Activated T-cell treated with anti-CD3 and anti-CD28 coated beads, Interleukin-2, amount 50 U/mL, for 4 hours (primary cell): ENCODE measurements around the gene GPR31. TPM values are rescaled to one million over a fixed set of nuclear protein-coding genes. Genes with fewer than 3 reads are reported as not detected.

ENCODE experiments used
- ATAC-seq, 2 donors: fragments of 200-7000 bp; cut with Tn5 transposase; one replicate each; pipeline ENCODE4 v1.10.0; 2021
- DNase-seq: peaks from one replicate; pipeline ENCODE4 v3.0.0-alpha.2; 2020
- H3K27me3 Mint-ChIP-seq: one replicate; pipeline ENCODE4 v1.8.0; 2021; ENCODE audit warnings: low read depth, mixed read lengths
- H3K36me3 Mint-ChIP-seq: one replicate; pipeline ENCODE4 v1.8.0; 2022; ENCODE audit warnings: mixed read lengths; ENCODE audit not compliant: insufficient read depth
- H3K4me1 Mint-ChIP-seq: one replicate; pipeline ENCODE4 v1.8.0; 2021; ENCODE audit warnings: low read depth, mixed read lengths
- H3K4me3 Mint-ChIP-seq: one replicate; pipeline ENCODE4 v1.8.0; 2021; ENCODE audit warnings: mild to moderate bottlenecking, moderate library complexity, mixed read lengths
- H3K9me3 Mint-ChIP-seq: one replicate; pipeline ENCODE4 v1.8.0; 2021; ENCODE audit warnings: mixed read lengths
- total RNA-seq, 3 donors: library from RNA; stranded (reverse); gene quantifications; one replicate each; pipeline ENCODE4 v1.2.1, GENCODE V29; 2021

The GPR31 gene
- total RNA-seq, 3 donors from 2014 or later = not detected

- H3K4me3 Mint-ChIP-seq = peak within 1 kb of the TSS; percentile 62
- ATAC-seq (no peak), DNase-seq (no peak)
- H3K4me1 Mint-ChIP-seq = peaks cover 63% of the 10 kb centered on the region
- no peaks in the 10 kb centered on the region for H3K27me3 Mint-ChIP-seq
- H3K9me3 Mint-ChIP-seq = no peaks in the 10 kb centered on the region
- peaks cover under 1% of the 10 kb centered on the region for H3K36me3 Mint-ChIP-seq
Measured at GRCh38 chr6:167122827-167123657, 34.7 kb downstream of the GPR31 start, which contains the start of gene CCR6. TSS of gene CCR6 (plus strand) at chr6:167123096. CDS start at chr6:167136135, 13,039 bp downstream.

- peaks cover 67% of the 10 kb centered on the region for H3K4me1 Mint-ChIP-seq
- DNase-seq (no peak), ATAC-seq (peak in 1 of 2 donors; percentile 33)
- peaks cover 2% of the 10 kb centered on the region for H3K36me3 Mint-ChIP-seq
- H3K27me3 Mint-ChIP-seq = no peaks in the 10 kb centered on the region
- peak overlapping the region; percentile 62 for H3K4me3 Mint-ChIP-seq
- H3K9me3 Mint-ChIP-seq = no peaks in the 10 kb centered on the region
Measured at GRCh38 chr6:167122041-167122826, 35.5 kb downstream of the GPR31 start.

- ATAC-seq = no peak
- Mint-ChIP-seq H3K4me1 (peaks cover 69% of the 10 kb centered on the region), H3K9me3 (no peaks in the 10 kb centered on the region), H3K27me3 (no peaks in the 10 kb centered on the region), H3K4me3 (peak overlapping the region; percentile 25), H3K36me3 (peaks cover 2% of the 10 kb centered on the region)
- DNase-seq = no peak
Measured at GRCh38 chr6:167121335-167121841, 36.4 kb downstream of the GPR31 start.

- Mint-ChIP-seq H3K36me3 (peaks cover 2% of the 10 kb centered on the region), H3K27me3 (no peaks in the 10 kb centered on the region), H3K4me1 (peaks cover 75% of the 10 kb centered on the region), H3K9me3 (no peaks in the 10 kb centered on the region), H3K4me3 (no peak overlapping the region)
- ATAC-seq (no peak), DNase-seq (no peak)
Measured at GRCh38 chr6:167120583-167120903, 37.2 kb downstream of the GPR31 start.

GRCh38 chr6:167119670-167120582 lies 37.9 kb downstream of the GPR31 start:
- Mint-ChIP-seq H3K36me3 (peaks cover 2% of the 10 kb centered on the region), H3K9me3 (no peaks in the 10 kb centered on the region), H3K27me3 (no peaks in the 10 kb centered on the region), H3K4me3 (peak overlapping the region; percentile 38), H3K4me1 (peaks cover 79% of the 10 kb centered on the region)
- no peak for ATAC-seq
- DNase-seq = no peak

GRCh38 chr6:167118839-167119238 lies 38.9 kb downstream of the GPR31 start:
- H3K27me3 Mint-ChIP-seq = no peaks in the 10 kb centered on the region
- peaks cover 2% of the 10 kb centered on the region for H3K36me3 Mint-ChIP-seq
- H3K4me1 Mint-ChIP-seq = peaks cover 82% of the 10 kb centered on the region
- H3K4me3 Mint-ChIP-seq = peak overlapping the region; percentile 49
- DNase-seq = no peak
- ATAC-seq = no peak
- H3K9me3 Mint-ChIP-seq = no peaks in the 10 kb centered on the region

- no peaks in the 10 kb centered on the region for H3K9me3 Mint-ChIP-seq
- H3K4me3 Mint-ChIP-seq = peak overlapping the region; percentile 49
- no peaks in the 10 kb centered on the region for H3K27me3 Mint-ChIP-seq
- H3K4me1 Mint-ChIP-seq = peaks cover 83% of the 10 kb centered on the region
- peak in 1 of 2 donors; percentile 36 for ATAC-seq
- H3K36me3 Mint-ChIP-seq = peaks cover 2% of the 10 kb centered on the region
- DNase-seq = no peak
Measured at GRCh38 chr6:167118006-167118405, 39.8 kb downstream of the GPR31 start.

GRCh38 chr6:167116838-167117228 lies 40.9 kb downstream of the GPR31 start:
- H3K4me1 Mint-ChIP-seq = peaks cover 85% of the 10 kb centered on the region
- DNase-seq (no peak), ATAC-seq (no peak)

GRCh38 chr6:167116109-167116837 lies 41.5 kb downstream of the GPR31 start:
- Mint-ChIP-seq H3K36me3 (peaks cover 2% of the 10 kb centered on the region), H3K9me3 (no peaks in the 10 kb centered on the region), H3K4me3 (peak overlapping the region; percentile 60), H3K4me1 (peaks cover 85% of the 10 kb centered on the region), H3K27me3 (no peaks in the 10 kb centered on the region)
- DNase-seq (no peak), ATAC-seq (no peak)

More at GRCh38 chr6:167116838-167117228, 40.9 kb downstream of the GPR31 start:
- Mint-ChIP-seq H3K9me3 (no peaks in the 10 kb centered on the region), H3K36me3 (peaks cover 2% of the 10 kb centered on the region), H3K27me3 (no peaks in the 10 kb centered on the region), H3K4me3 (no peak overlapping the region)

GRCh38 chr6:167115054-167115453 lies 42.7 kb downstream of the GPR31 start:
- Mint-ChIP-seq H3K36me3 (peaks cover 2% of the 10 kb centered on the region), H3K4me3 (peak overlapping the region; percentile 83)

GRCh38 chr6:167113935-167114910 lies 43.6 kb downstream of the GPR31 start:
- DNase-seq = peak; percentile 50
- peak overlapping the region; percentile 83 for H3K4me3 Mint-ChIP-seq

More at GRCh38 chr6:167115054-167115453, 42.7 kb downstream of the GPR31 start:
- Mint-ChIP-seq H3K27me3 (no peaks in the 10 kb centered on the region), H3K9me3 (no peaks in the 10 kb centered on the region), H3K4me1 (peaks cover 83% of the 10 kb centered on the region)
- DNase-seq (no peak), ATAC-seq (no peak)

GRCh38 chr6:167113047-167113754 lies 44.6 kb downstream of the GPR31 start:
- no peak for DNase-seq
- H3K4me3 Mint-ChIP-seq = peak overlapping the region; percentile 83
- peaks cover 2% of the 10 kb centered on the region for H3K36me3 Mint-ChIP-seq
- no peaks in the 10 kb centered on the region for H3K27me3 Mint-ChIP-seq
- H3K9me3 Mint-ChIP-seq = no peaks in the 10 kb centered on the region
- ATAC-seq = no peak
- peaks cover 71% of the 10 kb centered on the region for H3K4me1 Mint-ChIP-seq

More at GRCh38 chr6:167113935-167114910, 43.6 kb downstream of the GPR31 start:
- Mint-ChIP-seq H3K36me3 (peaks cover 2% of the 10 kb centered on the region), H3K27me3 (no peaks in the 10 kb centered on the region), H3K9me3 (no peaks in the 10 kb centered on the region), H3K4me1 (peaks cover 76% of the 10 kb centered on the region)
- peak; percentile 56 to 66 for ATAC-seq
